ENCODE results near the gene CHRNG.

The CHRNG gene

GRCh38 chr2:232523682-232524597, 15.6 kb upstream of the CHRNG start:
- Histone ChIP-seq H3K27ac (ENCODE audit: poor library complexity, severe bottlenecking) (no peak overlapping the region), H3K4me3 (ENCODE audit: severe bottlenecking) (peak overlapping the region; percentile 7), H3K4me1 (ENCODE audit: insufficient read depth, poor library complexity, severe bottlenecking) (no peaks in the 10 kb centered on the region), H3K36me3 (ENCODE audit: low read depth) (no peaks in the 10 kb centered on the region), H3K27me3 (ENCODE audit: insufficient read depth, poor library complexity, severe bottlenecking) (peaks cover 35% of the 10 kb centered on the region), H3K9me3 (ENCODE audit: severe bottlenecking) (no peaks in the 10 kb centered on the region)
- ATAC-seq (ENCODE audit: low read depth), result peak; percentile 56
- no peak for DNase-seq (ENCODE audit: low spot score)
- TF ChIP-seq CTCF (IDR thresholded peaks at IDR 0.05; ENCODE audit: poor library complexity, severe bottlenecking), result peak; percentile 17

DNA sequence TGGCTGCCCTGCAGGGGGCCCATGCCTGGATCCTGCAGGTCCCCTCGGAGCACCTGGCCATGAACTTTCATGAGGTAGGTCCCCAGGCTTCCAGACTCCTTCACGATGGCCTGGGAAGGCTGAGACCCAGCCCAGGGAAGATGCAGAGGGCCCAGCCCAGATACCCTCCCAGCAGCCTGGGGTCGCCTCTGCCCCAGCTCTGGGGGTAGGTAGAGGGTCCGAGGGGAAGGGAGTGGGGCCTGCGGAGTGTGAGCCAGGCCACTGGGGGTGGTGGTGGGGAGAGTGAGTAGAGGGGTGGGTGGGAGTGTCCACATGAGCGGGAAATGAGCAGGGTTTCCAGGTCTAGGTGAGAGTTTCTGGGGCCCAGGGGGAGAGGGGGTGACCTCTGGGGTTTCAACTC, 14.7 kb upstream of the CHRNG start:
- H3K9me3 ChIP-seq (ENCODE audit: severe bottlenecking), result no peaks in the 10 kb centered on the region
- no peak overlapping the region for H3K4me3 ChIP-seq (ENCODE audit: severe bottlenecking)
- H3K27me3 ChIP-seq (ENCODE audit: insufficient read depth, poor library complexity, severe bottlenecking), result peaks cover 35% of the 10 kb centered on the region
- no peak for ATAC-seq (ENCODE audit: low read depth)
- H3K36me3 ChIP-seq (ENCODE audit: low read depth), result no peaks in the 10 kb centered on the region
- no peak overlapping the region for H3K27ac ChIP-seq (ENCODE audit: poor library complexity, severe bottlenecking)
- TF ChIP-seq CTCF (IDR thresholded peaks at IDR 0.05; ENCODE audit: poor library complexity, severe bottlenecking), result no peak
- H3K4me1 ChIP-seq (ENCODE audit: insufficient read depth, poor library complexity, severe bottlenecking), result no peaks in the 10 kb centered on the region
- no peak for DNase-seq (ENCODE audit: low spot score)

DNA sequence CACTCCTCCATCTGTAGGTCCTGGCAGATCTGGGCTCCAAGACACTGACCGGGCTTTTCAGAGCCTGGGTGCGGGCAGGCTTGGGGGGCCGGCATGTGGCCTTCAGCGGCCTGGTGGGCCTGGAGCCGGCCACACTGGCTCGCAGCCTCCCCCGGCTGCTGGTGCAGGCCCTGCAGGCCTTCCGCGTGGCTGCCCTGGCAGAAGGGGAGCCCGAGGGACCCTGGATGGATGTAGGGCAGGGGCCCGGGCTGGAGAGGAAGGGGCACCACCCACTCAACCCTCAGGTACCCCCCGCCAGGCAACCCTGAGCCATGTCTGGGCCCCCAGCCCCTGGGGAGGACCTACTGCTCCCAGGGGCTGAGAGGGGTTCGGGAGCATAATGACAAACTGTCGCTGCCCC, 14.3 kb upstream of the CHRNG start:
- no peaks in the 10 kb centered on the region for H3K4me1 ChIP-seq (ENCODE audit: insufficient read depth, poor library complexity, severe bottlenecking)
- H3K27me3 ChIP-seq (ENCODE audit: insufficient read depth, poor library complexity, severe bottlenecking), result peaks cover 35% of the 10 kb centered on the region
- H3K9me3 ChIP-seq (ENCODE audit: severe bottlenecking), result no peaks in the 10 kb centered on the region
- H3K4me3 ChIP-seq (ENCODE audit: severe bottlenecking), result no peak overlapping the region
- no peak for DNase-seq (ENCODE audit: low spot score)
- no peaks in the 10 kb centered on the region for H3K36me3 ChIP-seq (ENCODE audit: low read depth)
- no peak for ATAC-seq (ENCODE audit: low read depth)
- TF ChIP-seq CTCF (IDR thresholded peaks at IDR 0.05; ENCODE audit: poor library complexity, severe bottlenecking), result no peak
- H3K27ac ChIP-seq (ENCODE audit: poor library complexity, severe bottlenecking), result no peak overlapping the region

GRCh38 chr2:232525791-232526371, 13.6 kb upstream of the CHRNG start, which contains the start of gene CHRND:
TSS of gene CHRND (plus strand) at chr2:232526160. CDS start at chr2:232526216, 56 bp downstream.
- H3K27me3 ChIP-seq (ENCODE audit: insufficient read depth, poor library complexity, severe bottlenecking), result peaks cover 35% of the 10 kb centered on the region
- no peaks in the 10 kb centered on the region for H3K9me3 ChIP-seq (ENCODE audit: severe bottlenecking)
- DNase-seq (ENCODE audit: low spot score) (no peak), ATAC-seq (ENCODE audit: low read depth) (no peak)
- no peaks in the 10 kb centered on the region for H3K36me3 ChIP-seq (ENCODE audit: low read depth)
- H3K27ac ChIP-seq (ENCODE audit: poor library complexity, severe bottlenecking), result no peak within 1 kb of the TSS
- no peak for TF ChIP-seq CTCF (IDR thresholded peaks at IDR 0.05; ENCODE audit: poor library complexity, severe bottlenecking)
- no peaks in the 10 kb centered on the region for H3K4me1 ChIP-seq (ENCODE audit: insufficient read depth, poor library complexity, severe bottlenecking)
- no peak within 1 kb of the TSS for H3K4me3 ChIP-seq (ENCODE audit: severe bottlenecking)
